Ovary (tissue), 3 donors: ENCODE results near the gene NAT8.

Experiments
- EP300 ChIP-seq: sonication (generic); formaldehyde crosslinking; IDR thresholded peaks from one replicate; pipeline ENCODE4 v1.6.1; 2017; ENCODE audit warnings: antibody characterized with exemption
- TF ChIP-seq, protein P1 (sequence below), 3 donors: fragments of 450-650 bp in 2 of 3; fragments of 200-600 bp in 1 of 3; IDR thresholded peaks; one replicate each; pipeline versions ENCODE4 v1.5.1 to v1.8.0; 2016 to 2022; ENCODE audit warnings: antibody characterized with exemption in 3 of 3, mild to moderate bottlenecking in 1 of 3
- donor health status: DM: no; HTN: no; CAD: no.

DNA sequence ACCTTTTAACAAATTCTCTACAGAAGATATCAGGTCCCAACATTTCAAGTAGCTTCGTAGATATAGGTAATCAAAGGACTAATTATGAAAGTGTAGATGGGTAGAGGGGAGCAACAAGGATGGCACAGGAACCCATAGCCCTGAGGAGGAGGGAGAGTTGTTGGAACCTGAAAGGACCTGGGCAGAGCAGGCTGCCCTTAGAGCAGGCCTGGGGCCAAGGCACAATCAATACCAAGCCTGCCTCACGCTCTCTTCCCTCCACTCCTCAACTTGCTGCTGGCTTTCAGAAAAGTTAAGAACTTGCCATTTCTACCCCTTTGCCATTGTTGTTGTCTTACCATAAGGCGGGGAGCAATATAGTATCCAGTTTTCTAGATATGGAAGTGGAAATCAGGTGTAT is 10.1 kb upstream of the NAT8 start:
- TF ChIP-seq, protein P1, sequence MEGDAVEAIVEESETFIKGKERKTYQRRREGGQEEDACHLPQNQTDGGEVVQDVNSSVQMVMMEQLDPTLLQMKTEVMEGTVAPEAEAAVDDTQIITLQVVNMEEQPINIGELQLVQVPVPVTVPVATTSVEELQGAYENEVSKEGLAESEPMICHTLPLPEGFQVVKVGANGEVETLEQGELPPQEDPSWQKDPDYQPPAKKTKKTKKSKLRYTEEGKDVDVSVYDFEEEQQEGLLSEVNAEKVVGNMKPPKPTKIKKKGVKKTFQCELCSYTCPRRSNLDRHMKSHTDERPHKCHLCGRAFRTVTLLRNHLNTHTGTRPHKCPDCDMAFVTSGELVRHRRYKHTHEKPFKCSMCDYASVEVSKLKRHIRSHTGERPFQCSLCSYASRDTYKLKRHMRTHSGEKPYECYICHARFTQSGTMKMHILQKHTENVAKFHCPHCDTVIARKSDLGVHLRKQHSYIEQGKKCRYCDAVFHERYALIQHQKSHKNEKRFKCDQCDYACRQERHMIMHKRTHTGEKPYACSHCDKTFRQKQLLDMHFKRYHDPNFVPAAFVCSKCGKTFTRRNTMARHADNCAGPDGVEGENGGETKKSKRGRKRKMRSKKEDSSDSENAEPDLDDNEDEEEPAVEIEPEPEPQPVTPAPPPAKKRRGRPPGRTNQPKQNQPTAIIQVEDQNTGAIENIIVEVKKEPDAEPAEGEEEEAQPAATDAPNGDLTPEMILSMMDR (IDR thresholded peaks at IDR 0.05): no peak
- no peak for TF ChIP-seq EP300
